ENCODE data around the gene BCCIP.

Gene BCCIP

GRCh38 chr10:125845617-125846016 lies 22.3 kb downstream of the BCCIP start:
- no peak for DNase-seq

- DNase-seq, result no peak
Measured at GRCh38 chr10:125846894-125847293, 23.5 kb downstream of the BCCIP start.

- DNase-seq, result no peak
Measured at GRCh38 chr10:125848371-125848770, 25.0 kb downstream of the BCCIP start.

GRCh38 chr10:125848857-125849256 lies 25.5 kb downstream of the BCCIP start:
- DNase-seq, result no peak

- no peak for DNase-seq
Measured at GRCh38 chr10:125849448-125849847, 26.1 kb downstream of the BCCIP start.

- DNase-seq, result no peak
Measured at GRCh38 chr10:125850766-125851731, 27.7 kb downstream of the BCCIP start.

GRCh38 chr10:125852487-125852886 lies 29.1 kb downstream of the BCCIP start:
- DNase-seq, result no peak

- DNase-seq, result no peak
Measured at GRCh38 chr10:125857185-125857760, 33.9 kb downstream of the BCCIP start.

GRCh38 chr10:125859128-125859817 lies 35.9 kb downstream of the BCCIP start:
- DNase-seq, result no peak

GRCh38 chr10:125865120-125865519 lies 41.8 kb downstream of the BCCIP start:
- DNase-seq, result no peak

- DNase-seq, result no peak
Measured at GRCh38 chr10:125866421-125867029, 43.2 kb downstream of the BCCIP start.

GRCh38 chr10:125868372-125868975 lies 45.1 kb downstream of the BCCIP start:
- no peak for DNase-seq

- DNase-seq, result no peak
Measured at GRCh38 chr10:125871338-125871737, 48.0 kb downstream of the BCCIP start.

GRCh38 chr10:125878957-125879835 lies 55.9 kb downstream of the BCCIP start:
- DNase-seq, result no peak

- DNase-seq, result no peak
Measured at GRCh38 chr10:125880719-125881118, 57.4 kb downstream of the BCCIP start.

GRCh38 chr10:125881192-125881591 lies 57.8 kb downstream of the BCCIP start, which contains the start of gene DHX32:
TSS of gene DHX32 (minus strand) at chr10:125881292. CDS start at chr10:125880824, 468 bp downstream.
- no peak for DNase-seq

GRCh38 chr10:125882596-125882995 lies 59.2 kb downstream of the BCCIP start:
- DNase-seq, result no peak

- no peak for DNase-seq
Measured at GRCh38 chr10:125883211-125883610, 59.9 kb downstream of the BCCIP start.
